Mesodermal cell (in vitro differentiated cells): ENCODE results near the gene PTGES2.

ENCODE experiments used
- H3K27ac ChIP-seq: 2 replicates; pipeline ENCODE4 v1.7.0; 2013; ENCODE audit warnings: mild to moderate bottlenecking, low read depth, low read length, moderate library complexity; ENCODE audit not compliant: severe bottlenecking
- H3K36me3 ChIP-seq: 2 replicates; pipeline ENCODE4 v1.7.1; 2013; ENCODE audit warnings: mild to moderate bottlenecking, low read length, moderate library complexity; ENCODE audit not compliant: control insufficient read depth, insufficient read depth
- H3K4me1 ChIP-seq: one replicate; pipeline ENCODE4 v1.7.1; 2013; ENCODE audit warnings: mild to moderate bottlenecking, low read length; ENCODE audit not compliant: insufficient read depth, control insufficient read depth, poor library complexity, severe bottlenecking
- H3K4me3 ChIP-seq: 2 replicates; pipeline ENCODE4 v1.7.0; 2013; ENCODE audit warnings: low read length, control low read depth, mild to moderate bottlenecking; ENCODE audit not compliant: insufficient read depth, poor library complexity, severe bottlenecking; ENCODE audit errors: extremely low read depth
- H3K9me3 ChIP-seq: 2 replicates; pipeline ENCODE4 v1.7.1; 2013; ENCODE audit warnings: mild to moderate bottlenecking, low read length, moderate library complexity; ENCODE audit not compliant: control insufficient read depth
- whole genome bisulfite sequencing, 2 experiments: methylation state at CpG; one replicate each; pipeline ENCODE4 v1.1.5; 2013; ENCODE audit warnings: missing lambda C conversion rate in 2 of 2; ENCODE audit not compliant: insufficient coverage in 2 of 2; 5-methylcytosine and 5-hydroxymethylcytosine counted together

Gene PTGES2

DNA sequence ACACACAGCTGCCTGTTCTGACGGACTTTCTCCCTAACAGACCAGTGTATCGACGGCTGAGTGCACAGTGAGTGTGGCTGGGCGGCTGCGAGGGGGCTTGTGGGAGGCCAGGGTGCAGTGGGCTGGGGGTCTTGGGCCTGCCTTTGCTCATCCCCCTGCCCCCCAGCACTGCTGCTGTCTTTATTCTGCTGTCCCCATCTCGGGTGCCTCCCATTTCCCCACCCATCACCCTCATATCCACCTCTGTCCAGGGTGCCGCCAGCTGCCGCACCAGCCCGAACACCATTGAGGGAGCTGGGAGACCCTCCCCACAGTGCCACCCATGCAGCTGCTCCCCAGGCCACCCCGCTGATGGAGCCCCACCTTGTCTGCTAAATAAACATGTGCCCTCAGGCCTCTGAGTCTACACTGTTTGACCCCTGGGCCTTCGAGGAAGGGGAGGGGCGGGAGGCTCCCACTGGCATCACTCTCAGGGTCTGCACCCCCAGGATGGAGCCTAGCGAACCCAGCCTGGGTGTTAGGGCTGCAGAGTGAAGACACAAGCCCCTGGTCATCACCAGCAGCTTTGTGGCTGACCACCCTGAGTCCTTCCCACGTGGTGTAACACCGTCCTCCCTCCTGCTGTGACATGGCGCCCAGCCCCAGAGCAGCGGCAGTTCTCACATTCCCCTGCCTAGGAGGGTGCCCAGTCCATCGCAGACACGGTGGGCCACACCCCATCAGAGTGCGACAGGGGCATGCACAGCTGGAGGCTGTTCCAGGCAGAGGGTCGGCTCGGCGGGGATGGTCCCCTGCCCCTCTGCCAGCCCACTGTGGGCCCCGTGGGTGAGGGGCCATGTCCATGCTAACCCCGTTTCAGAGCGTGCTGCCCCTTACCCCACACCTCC lies 25.8 kb upstream of the PTGES2 start:
- H3K4me3 ChIP-seq: no peak overlapping the region
- H3K36me3 ChIP-seq: no peaks in the 10 kb centered on the region
- H3K9me3 ChIP-seq: no peaks in the 10 kb centered on the region
- no peaks in the 10 kb centered on the region for H3K4me1 ChIP-seq
- H3K27ac ChIP-seq: no peak overlapping the region
- WGBS, 2 experiments: 87 to 89% methylated on average over 22 to 23 of the region's 26 CpGs

- no peak overlapping the region for H3K27ac ChIP-seq
- no peak overlapping the region for H3K4me3 ChIP-seq
- H3K36me3 ChIP-seq: no peaks in the 10 kb centered on the region
- H3K9me3 ChIP-seq: no peaks in the 10 kb centered on the region
- no peaks in the 10 kb centered on the region for H3K4me1 ChIP-seq
- 90 to 93% methylated on average over 9 to 12 of the region's 13 CpGs for WGBS, 2 experiments
Measured at GRCh38 chr9:128152133-128153059, 24.9 kb upstream of the PTGES2 start.

- H3K4me3 ChIP-seq: no peak overlapping the region
- no peaks in the 10 kb centered on the region for H3K4me1 ChIP-seq
- no peak overlapping the region for H3K27ac ChIP-seq
- no peaks in the 10 kb centered on the region for H3K36me3 ChIP-seq
- WGBS, 2 experiments: 89 to 94% methylated on average over 5 to 10 of the region's 18 CpGs
- no peaks in the 10 kb centered on the region for H3K9me3 ChIP-seq
Measured at GRCh38 chr9:128151309-128152132, 24.0 kb upstream of the PTGES2 start.

- no peak overlapping the region for H3K4me3 ChIP-seq
Measured at GRCh38 chr9:128150594-128151308, 23.2 kb upstream of the PTGES2 start.

GRCh38 chr9:128149951-128150593 lies 22.5 kb upstream of the PTGES2 start:
- 88 to 93% methylated on average over 10 of the region's 11 CpGs for WGBS, 2 experiments
- Histone ChIP-seq H3K36me3 (no peaks in the 10 kb centered on the region), H3K4me3 (no peak overlapping the region)

More at GRCh38 chr9:128150594-128151308, 23.2 kb upstream of the PTGES2 start:
- Histone ChIP-seq H3K9me3 (no peaks in the 10 kb centered on the region), H3K27ac (no peak overlapping the region), H3K4me1 (no peaks in the 10 kb centered on the region), H3K36me3 (no peaks in the 10 kb centered on the region)
- WGBS, 2 experiments: 74 to 75% methylated on average over 18 to 19 of the region's 19 CpGs

GRCh38 chr9:128149001-128149701 lies 21.6 kb upstream of the PTGES2 start, which contains the start of gene LCN2:
TSS of gene LCN2 (plus strand) at chr9:128149453. CDS start at chr9:128149526, 73 bp downstream.
- Histone ChIP-seq H3K27ac (no peak within 1 kb of the TSS), H3K4me3 (no peak within 1 kb of the TSS), H3K4me1 (no peaks in the 10 kb centered on the region), H3K36me3 (no peaks in the 10 kb centered on the region), H3K9me3 (no peaks in the 10 kb centered on the region)
- 91 to 92% methylated on average over 5 to 9 of the region's 9 CpGs for WGBS, 2 experiments

More at GRCh38 chr9:128149951-128150593, 22.5 kb upstream of the PTGES2 start:
- Histone ChIP-seq H3K9me3 (no peaks in the 10 kb centered on the region), H3K4me1 (no peaks in the 10 kb centered on the region), H3K27ac (no peak overlapping the region)

- no peaks in the 10 kb centered on the region for H3K9me3 ChIP-seq
- 93 to 94% methylated on average over 2 to 3 of the region's 5 CpGs for WGBS, 2 experiments
- H3K36me3 ChIP-seq: no peaks in the 10 kb centered on the region
- no peak overlapping the region for H3K27ac ChIP-seq
- H3K4me1 ChIP-seq: no peaks in the 10 kb centered on the region
- H3K4me3 ChIP-seq: no peak overlapping the region
Measured at GRCh38 chr9:128148509-128149000, 21.0 kb upstream of the PTGES2 start.

DNA sequence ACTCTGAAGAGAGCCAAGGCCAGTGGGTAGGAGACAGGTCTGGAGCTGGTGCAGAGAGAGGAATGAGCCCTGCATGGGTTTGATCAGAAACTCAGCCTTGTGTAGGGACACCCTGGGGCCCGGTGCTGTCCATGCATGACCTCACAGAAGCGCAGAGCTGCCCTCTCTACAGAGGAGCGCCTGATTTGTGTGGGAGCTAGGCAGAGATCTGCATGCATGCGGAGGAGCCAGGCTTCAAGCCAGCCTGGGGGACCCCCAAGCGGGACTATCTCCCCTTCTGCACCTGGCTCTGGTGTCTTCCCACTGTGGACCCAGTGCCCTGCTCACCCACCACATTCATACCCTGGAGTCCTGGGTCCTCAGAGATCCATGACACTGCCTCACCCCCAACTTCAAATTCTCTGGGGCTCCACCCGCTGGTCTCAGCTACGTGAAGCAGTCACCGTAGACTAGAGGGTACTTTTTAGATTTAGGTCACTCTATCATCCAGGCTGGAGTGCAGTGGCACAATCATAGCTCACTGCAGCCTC lies 19.1 kb upstream of the PTGES2 start:
- Histone ChIP-seq H3K4me3 (no peak overlapping the region), H3K9me3 (no peaks in the 10 kb centered on the region), H3K36me3 (no peaks in the 10 kb centered on the region), H3K27ac (no peak overlapping the region), H3K4me1 (no peaks in the 10 kb centered on the region)
- WGBS, 2 experiments: 87 to 94% methylated on average over 7 to 8 of the region's 8 CpGs

- Histone ChIP-seq H3K36me3 (no peaks in the 10 kb centered on the region), H3K9me3 (no peaks in the 10 kb centered on the region), H3K4me3 (no peak overlapping the region), H3K4me1 (no peaks in the 10 kb centered on the region), H3K27ac (no peak overlapping the region)
- WGBS, 2 experiments: 87 to 89% methylated on average over 13 of the region's 13 CpGs
Measured at GRCh38 chr9:128145951-128146351, 18.4 kb upstream of the PTGES2 start.
